GM12892 (cell line): ENCODE measurements around the gene STK38L.
A peak's percentile ranks its signal among the peaks of the same experiment; 100 is the strongest.

Source experiments
- DNase-seq: peaks from one replicate; pipeline ENCODE4 v3.0.0; 2011; ENCODE audit not compliant: insufficient read length
- FAIRE-seq: peaks from 2 replicates; lab custom pipeline; 2011; peaks lifted over from hg19 to GRCh38; lab: Jason Lieb, UNC
- POLR2A ChIP-seq: IDR thresholded peaks from 2 replicates; pipeline ENCODE4 v1.6.1; 2011; ENCODE audit warnings: low read depth, low read length, control low read depth
- POLR2AphosphoS5 ChIP-seq: IDR thresholded peaks from 2 replicates; pipeline ENCODE4 v1.6.1; 2011; ENCODE audit warnings: low read depth, low read length, control low read depth
- TAF1 ChIP-seq: IDR thresholded peaks from 2 replicates; pipeline ENCODE4 v1.6.1; 2011; ENCODE audit warnings: low read depth, mild to moderate bottlenecking, control low read depth, low read length, borderline replicate concordance

Gene STK38L

GRCh38 chr12:27233814-27234213 is 10.3 kb upstream of the STK38L start:
- FAIRE-seq (peak; percentile 78), DNase-seq (no peak)
- TF ChIP-seq POLR2A (no peak), POLR2AphosphoS5 (no peak), TAF1 (no peak)

GRCh38 chr12:27236498-27236897 is 7.6 kb upstream of the STK38L start:
- TF ChIP-seq POLR2AphosphoS5 (no peak), POLR2A (no peak), TAF1 (no peak)
- DNase-seq (no peak), FAIRE-seq (no peak)

GRCh38 chr12:27237790-27238771 is 6.0 kb upstream of the STK38L start:
- DNase-seq (no peak), FAIRE-seq (peak; percentile 99)
- no peak for TF ChIP-seq TAF1
- TF ChIP-seq POLR2AphosphoS5 = no peak
- no peak for TF ChIP-seq POLR2A

- no peak for TF ChIP-seq TAF1
- TF ChIP-seq POLR2A = no peak
- no peak for TF ChIP-seq POLR2AphosphoS5
- FAIRE-seq (peak; percentile 86), DNase-seq (no peak)
These were observed 1.1 kb upstream of the STK38L start for GRCh38 chr12:27243006-27243405.

GRCh38 chr12:27244689-27245488 is 803 bp downstream of the STK38L start:
- DNase-seq (no peak), FAIRE-seq (peak; percentile 40)
- TF ChIP-seq TAF1 (no peak), POLR2AphosphoS5 (no peak; the same call in 1 of the 2 replicates), POLR2A (no peak)

- DNase-seq (no peak), FAIRE-seq (no peak)
- TF ChIP-seq TAF1 (no peak), POLR2AphosphoS5 (peak; percentile 19; the same call in 1 of the 2 replicates), POLR2A (0 out of 2 replicates have a peak, but pooled peaks have one; percentile 25)
These were observed 2.1 kb downstream of the STK38L start for GRCh38 chr12:27246141-27246540.

- FAIRE-seq (peak; percentile 82), DNase-seq (no peak)
- no peak for TF ChIP-seq POLR2A
- no peak for TF ChIP-seq POLR2AphosphoS5
- TF ChIP-seq TAF1 = no peak
These were observed 2.7 kb downstream of the STK38L start for GRCh38 chr12:27246774-27247173.

- peak; percentile 62 for FAIRE-seq
- no peak for DNase-seq
These were observed 8.8 kb downstream of the STK38L start for GRCh38 chr12:27252934-27253333.

GRCh38 chr12:27253347-27253746 is 9.3 kb downstream of the STK38L start:
- no peak for DNase-seq
- no peak for FAIRE-seq
- TF ChIP-seq POLR2AphosphoS5 = 0 out of 2 replicates have a peak, but pooled peaks have one; percentile 23
- no peak for TF ChIP-seq POLR2A

More at GRCh38 chr12:27252934-27253333, 8.8 kb downstream of the STK38L start:
- TF ChIP-seq POLR2AphosphoS5 = no peak

- DNase-seq (no peak), FAIRE-seq (no peak)
- no peak; the same call in 1 of the 2 replicates for TF ChIP-seq POLR2AphosphoS5
- TF ChIP-seq TAF1 = no peak
- TF ChIP-seq POLR2A = no peak
These were observed 11.7 kb downstream of the STK38L start for GRCh38 chr12:27255806-27256205.
